ENCODE data around the gene SNCB.

DNA sequence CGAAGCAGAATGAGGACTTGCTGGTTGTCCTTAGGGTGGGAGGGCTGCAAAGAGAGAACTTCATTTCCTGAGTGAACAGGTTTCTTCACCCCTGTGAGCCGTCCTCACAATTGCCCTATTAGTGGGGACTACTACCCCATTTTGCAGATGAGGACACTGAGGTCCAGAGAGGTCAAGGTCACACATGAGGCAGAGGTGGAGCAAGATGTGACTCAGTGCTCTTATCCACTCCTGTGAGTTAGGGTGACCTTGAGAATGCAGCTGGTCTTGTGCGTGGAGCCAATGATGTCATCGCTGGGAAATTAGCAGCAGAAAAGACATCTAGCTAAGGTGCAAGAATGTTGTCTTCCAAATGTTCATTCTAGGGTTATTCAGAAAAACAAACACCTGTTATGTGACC is 47.3 kb downstream of the SNCB start:
- TF ChIP-seq, protein P1, sequence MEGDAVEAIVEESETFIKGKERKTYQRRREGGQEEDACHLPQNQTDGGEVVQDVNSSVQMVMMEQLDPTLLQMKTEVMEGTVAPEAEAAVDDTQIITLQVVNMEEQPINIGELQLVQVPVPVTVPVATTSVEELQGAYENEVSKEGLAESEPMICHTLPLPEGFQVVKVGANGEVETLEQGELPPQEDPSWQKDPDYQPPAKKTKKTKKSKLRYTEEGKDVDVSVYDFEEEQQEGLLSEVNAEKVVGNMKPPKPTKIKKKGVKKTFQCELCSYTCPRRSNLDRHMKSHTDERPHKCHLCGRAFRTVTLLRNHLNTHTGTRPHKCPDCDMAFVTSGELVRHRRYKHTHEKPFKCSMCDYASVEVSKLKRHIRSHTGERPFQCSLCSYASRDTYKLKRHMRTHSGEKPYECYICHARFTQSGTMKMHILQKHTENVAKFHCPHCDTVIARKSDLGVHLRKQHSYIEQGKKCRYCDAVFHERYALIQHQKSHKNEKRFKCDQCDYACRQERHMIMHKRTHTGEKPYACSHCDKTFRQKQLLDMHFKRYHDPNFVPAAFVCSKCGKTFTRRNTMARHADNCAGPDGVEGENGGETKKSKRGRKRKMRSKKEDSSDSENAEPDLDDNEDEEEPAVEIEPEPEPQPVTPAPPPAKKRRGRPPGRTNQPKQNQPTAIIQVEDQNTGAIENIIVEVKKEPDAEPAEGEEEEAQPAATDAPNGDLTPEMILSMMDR (IDR thresholded peaks at IDR 0.05) = no peak
- TF ChIP-seq EZH2 (IDR thresholded peaks at IDR 0.05) = no peak
- no peak for TF ChIP-seq EZH2phosphoT487 (IDR thresholded peaks at IDR 0.05)
